Measurements from ENCODE around the gene LRRD1.

LRRD1 gene

DNA sequence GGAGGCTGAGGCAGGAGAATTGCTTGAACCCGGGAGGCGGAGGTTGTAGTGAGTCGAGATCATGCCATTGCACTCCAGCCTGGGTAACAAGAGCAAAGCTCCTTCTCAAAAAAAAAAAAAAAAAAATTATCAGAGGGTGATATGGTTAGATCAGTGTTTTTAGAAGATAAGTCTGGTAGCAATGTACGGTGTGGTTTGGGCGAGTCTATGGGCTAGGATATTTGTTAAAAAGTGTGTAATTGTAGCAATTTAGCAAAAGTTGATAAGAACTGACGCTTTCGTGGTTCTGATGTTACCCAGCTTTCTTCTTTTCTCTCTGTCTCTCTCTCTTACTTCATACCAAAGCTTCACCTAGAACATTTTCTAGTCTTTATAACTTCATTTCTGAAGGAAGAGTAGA lies 37.8 kb downstream of the LRRD1 start:
- DNase-seq (ENCODE audit: low read depth, low spot score): no peak
- no peak overlapping the region for H3K4me3 ChIP-seq (ENCODE audit: low read depth, low read length)
- ChIA-PET CTCF (no interaction called here), POLR2A (no interaction called here)
- TF ChIP-seq, protein P1, sequence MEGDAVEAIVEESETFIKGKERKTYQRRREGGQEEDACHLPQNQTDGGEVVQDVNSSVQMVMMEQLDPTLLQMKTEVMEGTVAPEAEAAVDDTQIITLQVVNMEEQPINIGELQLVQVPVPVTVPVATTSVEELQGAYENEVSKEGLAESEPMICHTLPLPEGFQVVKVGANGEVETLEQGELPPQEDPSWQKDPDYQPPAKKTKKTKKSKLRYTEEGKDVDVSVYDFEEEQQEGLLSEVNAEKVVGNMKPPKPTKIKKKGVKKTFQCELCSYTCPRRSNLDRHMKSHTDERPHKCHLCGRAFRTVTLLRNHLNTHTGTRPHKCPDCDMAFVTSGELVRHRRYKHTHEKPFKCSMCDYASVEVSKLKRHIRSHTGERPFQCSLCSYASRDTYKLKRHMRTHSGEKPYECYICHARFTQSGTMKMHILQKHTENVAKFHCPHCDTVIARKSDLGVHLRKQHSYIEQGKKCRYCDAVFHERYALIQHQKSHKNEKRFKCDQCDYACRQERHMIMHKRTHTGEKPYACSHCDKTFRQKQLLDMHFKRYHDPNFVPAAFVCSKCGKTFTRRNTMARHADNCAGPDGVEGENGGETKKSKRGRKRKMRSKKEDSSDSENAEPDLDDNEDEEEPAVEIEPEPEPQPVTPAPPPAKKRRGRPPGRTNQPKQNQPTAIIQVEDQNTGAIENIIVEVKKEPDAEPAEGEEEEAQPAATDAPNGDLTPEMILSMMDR (IDR thresholded peaks at IDR 0.05; ENCODE audit: insufficient read depth, low read length, missing control alignments): no peak

DNA sequence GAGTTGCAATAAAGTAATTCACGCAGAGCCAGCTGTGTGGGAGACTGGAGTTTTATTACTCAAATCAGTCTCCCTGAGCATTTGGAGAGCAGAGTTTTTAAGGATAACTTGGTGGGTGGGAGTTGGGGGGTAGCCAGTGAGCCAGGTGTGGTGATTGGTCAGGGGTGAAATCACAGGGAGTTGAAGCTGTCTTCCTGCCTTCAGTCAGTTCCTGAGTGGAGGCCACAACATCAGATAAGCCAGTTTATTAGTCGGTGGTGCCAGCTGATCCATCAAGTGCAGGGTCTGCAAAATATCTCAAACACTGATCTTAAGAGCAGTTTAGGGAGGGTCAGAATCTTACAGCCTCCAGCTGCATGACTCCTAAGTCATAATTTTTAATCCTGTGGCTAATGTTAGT lies 41.4 kb downstream of the LRRD1 start:
- H3K4me3 ChIP-seq (ENCODE audit: low read depth, low read length): no peak overlapping the region
- DNase-seq (ENCODE audit: low read depth, low spot score): no peak
- POLR2A ChIA-PET: no interaction called here
- TF ChIP-seq, protein P1 (IDR thresholded peaks at IDR 0.05; ENCODE audit: insufficient read depth, low read length, missing control alignments): no peak
- CTCF ChIA-PET: no interaction called here

DNA sequence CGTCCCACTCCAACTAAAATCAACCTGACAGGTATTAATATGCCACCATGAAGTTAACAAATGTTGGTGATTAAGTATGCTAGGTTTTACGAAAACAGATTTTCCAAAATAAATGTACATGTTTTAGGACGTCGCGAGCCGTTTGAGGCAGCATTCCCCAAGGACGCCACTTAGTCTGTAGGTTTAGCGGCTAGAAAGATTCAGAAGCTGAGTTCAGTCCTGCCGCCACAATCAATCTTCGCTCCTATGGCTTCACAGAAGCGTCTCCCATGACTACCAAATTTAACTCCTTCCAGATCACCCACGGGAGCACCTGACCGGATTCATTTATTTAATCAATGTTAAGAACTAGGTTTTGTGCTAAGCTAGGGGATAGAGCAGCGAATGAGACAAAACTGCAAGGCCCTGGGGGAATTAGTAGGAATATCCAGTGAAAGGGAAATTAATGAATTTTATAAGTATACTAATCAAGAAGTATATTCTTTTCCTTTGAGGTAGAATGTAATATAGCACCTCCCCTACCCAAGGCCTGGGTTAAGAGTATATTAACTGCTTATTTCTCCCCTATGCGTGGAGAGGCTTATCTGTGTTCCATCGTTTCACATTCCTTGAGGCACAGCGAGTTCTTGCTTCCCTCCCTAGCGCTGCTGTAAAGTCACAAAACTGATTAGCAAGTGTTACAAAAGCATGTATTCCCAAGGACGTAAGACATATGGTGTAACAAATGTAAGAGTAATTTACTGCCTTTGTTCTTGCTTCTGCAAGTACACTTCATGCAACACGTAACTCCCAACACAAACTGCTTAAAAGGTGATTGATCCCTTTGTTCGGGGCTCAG lies 43.7 kb downstream of the LRRD1 start:
- ChIA-PET CTCF (interaction anchor here (0.7 to 3.3 kb wide), 6 partner anchors 9 to 312 kb away, joined by 3 to 23 read pairs (median 6); partner anchors contain the start of genes ANKIB1, GATAD1 and KRIT1), POLR2A (interaction anchor here (1.3 kb wide), 1 partner anchor 312 kb away, joined by 4 read pairs; the partner anchor contains the start of gene GATAD1)
- TF ChIP-seq, protein P1 (IDR thresholded peaks at IDR 0.05; ENCODE audit: insufficient read depth, low read length, missing control alignments): no peak
- peak overlapping the region; percentile 89 for H3K4me3 ChIP-seq (ENCODE audit: low read depth, low read length)
- no peak for DNase-seq (ENCODE audit: low read depth, low spot score)

DNA sequence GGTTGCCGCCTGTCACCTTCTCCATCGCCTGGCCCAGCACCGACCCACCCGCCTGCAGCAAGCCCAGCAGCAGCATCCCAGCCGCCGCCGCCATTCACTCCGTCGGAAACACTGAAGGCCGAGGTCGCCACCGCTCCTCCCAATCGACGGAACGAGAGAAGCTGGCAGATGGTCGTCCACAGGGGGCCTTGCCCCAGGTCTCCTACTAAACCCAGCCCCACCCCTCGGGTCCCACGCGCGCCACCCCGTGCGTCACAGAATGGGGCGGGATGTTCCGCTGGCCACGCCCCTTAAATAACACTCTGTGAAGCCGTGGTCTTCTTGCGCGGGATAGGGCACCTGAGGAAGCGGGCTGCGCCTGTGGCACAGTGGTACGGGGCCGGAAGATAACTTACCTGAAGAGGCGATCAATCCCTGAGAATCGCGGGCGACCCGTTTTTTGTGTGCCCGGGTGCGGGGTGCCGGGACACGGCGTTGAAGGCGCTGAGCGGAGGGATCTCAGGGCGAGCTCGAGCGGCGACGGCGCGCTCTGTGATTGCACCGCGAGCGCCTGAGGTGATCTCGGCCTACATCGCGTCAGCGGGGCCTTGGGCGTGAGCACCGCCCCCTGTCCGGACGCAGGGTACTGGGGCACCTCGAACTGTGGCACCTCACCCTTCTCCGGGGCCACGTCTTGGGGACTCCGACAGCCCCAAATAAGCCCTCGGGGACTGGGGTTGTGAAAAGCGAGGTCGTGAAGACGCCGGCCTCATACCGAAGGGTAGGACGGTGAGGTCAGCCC lies 44.5 kb downstream of the LRRD1 start, which contains the start of gene CYP51A1:
Gene CYP51A1 (minus strand): TSS at position 207 of the 781 bp plus-strand sequence. CDS start 113 bp downstream, at position 94.
- CTCF ChIA-PET: interaction anchor here (0.7 to 3.3 kb wide), 9 partner anchors 10 to 327 kb away, joined by 3 to 23 read pairs (median 4); partner anchors contain the start of genes ANKIB1, GATAD1 and KRIT1

DNA sequence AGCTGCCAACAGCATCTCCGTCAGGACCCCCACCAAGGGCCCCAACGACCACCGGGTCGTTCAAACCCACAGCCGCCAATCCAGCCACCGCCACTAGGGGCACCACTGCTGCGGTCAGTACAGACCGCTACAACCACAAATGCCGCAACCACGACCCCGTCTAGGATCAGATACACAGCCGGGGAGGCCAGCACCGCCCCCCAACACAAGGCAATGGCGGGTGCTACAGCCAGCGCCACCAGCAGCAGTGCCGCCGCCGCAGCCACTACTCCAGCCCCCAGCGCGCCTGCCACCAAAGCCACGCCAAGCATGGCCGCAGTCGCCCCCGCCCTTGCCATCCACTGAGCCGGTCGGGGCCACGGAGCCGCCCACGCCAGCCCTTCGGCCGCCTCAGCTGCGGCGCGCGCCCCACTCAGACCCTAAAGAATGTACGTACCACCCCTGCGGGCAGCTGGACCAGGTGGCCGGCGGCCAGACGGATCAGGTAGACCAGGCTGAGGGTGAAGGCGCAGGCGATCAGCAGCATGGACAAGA lies 45.1 kb downstream of the LRRD1 start:
- ChIA-PET CTCF (interaction anchor here (1.0 to 3.3 kb wide), 13 partner anchors 9 to 327 kb away, joined by 3 to 23 read pairs (median 4); partner anchors contain the start of gene GATAD1), POLR2A (interaction anchor here (0.7 to 1.3 kb wide), 3 partner anchors 11 to 313 kb away, joined by 3 to 4 read pairs (median 3); partner anchors contain the start of gene GATAD1)
- peak overlapping the region; percentile 89 for H3K4me3 ChIP-seq (ENCODE audit: low read depth, low read length)
- TF ChIP-seq, protein P1 (IDR thresholded peaks at IDR 0.05; ENCODE audit: insufficient read depth, low read length, missing control alignments): peak; percentile 83
- no peak for DNase-seq (ENCODE audit: low read depth, low spot score)

More for the DNA sequence above, 44.5 kb downstream of the LRRD1 start, which contains the start of gene CYP51A1:
- TF ChIP-seq, protein P1 (IDR thresholded peaks at IDR 0.05; ENCODE audit: insufficient read depth, low read length, missing control alignments): peak; percentile 27
- POLR2A ChIA-PET: interaction anchor here (0.7 to 1.3 kb wide), 3 partner anchors 10 to 313 kb away, joined by 3 to 4 read pairs (median 3); partner anchors contain the start of gene GATAD1
- H3K4me3 ChIP-seq (ENCODE audit: low read depth, low read length): peak within 1 kb of the TSS; percentile 89
- DNase-seq (ENCODE audit: low read depth, low spot score): peak; percentile 63
